GM18873 (cell line): ENCODE results near the gene EIF4E1B.

Experiments used
- ATAC-seq: cut with Tn5 transposase; IDR thresholded peaks from one replicate; pipeline ENCODE4 v1.9.1; 2021; ENCODE audit warnings: mild to moderate bottlenecking, moderate library complexity, moderate number of reproducible peaks; ENCODE audit not compliant: unreplicated experiment, low FRiP score

EIF4E1B gene

DNA sequence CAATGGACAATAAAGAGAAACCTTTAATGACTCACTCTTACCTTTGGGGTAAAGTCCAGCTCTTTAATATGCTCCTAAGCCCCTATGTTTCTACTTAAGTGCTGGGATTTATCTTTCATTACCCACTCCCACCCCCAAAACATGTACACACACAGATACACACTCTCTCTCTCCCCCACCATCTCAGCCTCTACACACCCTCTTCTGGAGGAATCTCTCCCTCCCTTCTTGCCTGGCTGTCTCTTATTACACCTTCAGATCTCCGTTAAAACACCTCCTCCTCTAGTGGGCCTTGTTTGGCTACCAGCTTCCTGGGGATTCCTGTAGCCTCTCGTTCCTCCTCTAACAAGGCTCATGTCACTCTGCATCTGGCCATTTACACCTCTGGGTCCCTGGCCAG is 27.4 kb upstream of the EIF4E1B start:
- ATAC-seq = no peak

DNA sequence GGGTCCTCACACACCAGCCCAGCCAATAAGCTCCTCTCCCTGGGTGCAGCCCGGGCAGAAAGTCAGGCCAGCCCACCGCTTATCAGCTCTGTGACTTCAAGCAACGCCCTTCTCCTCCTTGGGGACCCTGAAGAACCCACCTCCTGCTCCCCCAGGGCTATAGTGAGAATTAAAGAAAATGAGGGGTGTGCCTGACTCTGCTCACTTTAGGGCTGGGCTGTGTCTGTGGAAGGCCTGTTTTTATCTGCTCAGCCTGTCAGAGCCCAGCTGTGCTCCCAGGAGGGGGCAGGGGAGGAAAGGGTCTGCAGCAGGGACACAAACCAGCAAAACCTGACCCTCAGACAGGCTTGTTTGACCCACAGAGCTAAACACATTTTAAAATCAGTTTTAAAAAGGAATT is 24.4 kb upstream of the EIF4E1B start:
- ATAC-seq = no peak

DNA sequence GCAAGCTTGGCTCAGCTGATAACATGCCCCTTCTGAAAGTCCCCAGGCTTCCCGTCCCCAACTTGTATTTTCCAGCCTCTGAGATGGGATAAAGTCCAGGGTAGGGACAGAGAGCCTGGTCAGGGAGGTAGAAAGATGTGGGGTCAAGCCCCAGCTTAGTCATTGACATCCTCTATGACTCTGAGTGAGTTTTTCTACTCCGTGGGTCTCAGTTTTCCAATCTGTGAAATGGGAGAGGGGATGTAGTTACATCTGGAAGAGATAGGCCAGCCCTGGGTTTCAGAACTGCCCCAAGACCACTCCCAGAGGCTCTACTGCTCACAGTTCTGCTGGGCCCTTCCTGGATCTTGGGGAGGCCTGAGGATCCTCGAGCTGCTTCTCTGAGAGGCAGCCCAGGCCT is 23.6 kb upstream of the EIF4E1B start:
- no peak for ATAC-seq

DNA sequence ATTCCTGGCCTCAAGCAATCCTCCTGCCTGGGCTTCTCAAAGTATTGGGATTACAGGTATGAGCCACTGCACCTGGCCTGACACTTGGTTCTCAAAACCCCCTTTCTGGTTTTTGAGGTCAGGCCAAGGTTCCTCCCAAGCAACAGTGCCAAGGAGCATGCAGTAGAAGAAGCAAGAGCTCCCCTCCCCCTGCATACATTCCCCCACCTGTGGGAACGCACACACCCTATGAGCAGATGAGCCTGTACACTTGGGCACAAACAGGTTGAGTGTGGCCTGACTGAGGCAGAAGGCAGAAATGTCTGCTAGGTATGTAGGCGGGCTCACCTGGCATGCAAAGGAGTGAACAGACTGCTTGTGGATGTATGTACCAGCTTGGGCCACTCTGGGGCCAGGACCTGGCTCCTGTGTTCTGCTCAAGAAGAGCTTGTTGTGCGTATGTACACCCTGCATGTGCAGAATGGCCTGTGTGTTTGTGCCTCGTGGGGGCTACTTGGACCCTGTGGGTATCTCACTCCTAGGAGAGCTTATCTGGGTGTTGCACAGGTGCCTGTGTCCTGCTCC is 22.3 kb upstream of the EIF4E1B start:
- ATAC-seq = no peak

DNA sequence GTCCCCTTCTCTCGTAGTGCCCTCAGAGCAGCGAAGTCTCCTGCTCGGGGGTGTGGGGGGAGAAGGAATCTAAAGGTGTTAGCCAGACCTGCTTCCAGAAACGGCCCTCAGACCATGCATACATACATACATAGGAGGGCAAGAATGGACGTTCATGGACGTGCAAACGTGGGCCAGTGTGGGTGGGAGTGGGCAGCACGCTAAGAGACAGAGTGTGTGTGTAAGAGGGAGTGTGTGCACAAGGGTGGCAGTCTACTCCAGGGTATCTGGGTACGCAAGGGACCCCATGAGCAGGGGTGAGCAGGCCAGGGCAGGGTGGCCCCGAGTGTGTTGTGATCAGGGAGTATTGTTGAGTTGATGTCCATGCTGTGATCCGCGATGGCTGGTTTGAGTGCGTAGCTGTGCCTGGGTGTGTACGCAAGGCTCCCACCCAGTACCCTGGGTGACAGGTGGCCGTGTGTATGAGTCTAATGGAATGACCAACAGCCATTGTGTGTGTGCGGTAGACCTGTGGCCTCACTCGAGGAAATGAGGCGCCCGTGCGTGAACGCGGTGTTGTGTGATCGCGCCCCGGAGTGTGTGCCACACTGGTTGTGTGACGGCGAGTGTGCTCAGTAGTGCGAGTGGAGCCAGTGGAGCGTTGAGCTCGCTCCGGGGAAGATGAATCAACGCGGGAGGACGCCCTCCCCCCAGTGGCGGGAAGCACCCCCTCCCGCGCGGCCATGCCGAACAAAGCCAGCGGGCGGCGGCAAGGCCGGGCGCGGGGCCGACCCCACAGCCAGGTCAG is 21.3 kb upstream of the EIF4E1B start:
- ATAC-seq = no peak

DNA sequence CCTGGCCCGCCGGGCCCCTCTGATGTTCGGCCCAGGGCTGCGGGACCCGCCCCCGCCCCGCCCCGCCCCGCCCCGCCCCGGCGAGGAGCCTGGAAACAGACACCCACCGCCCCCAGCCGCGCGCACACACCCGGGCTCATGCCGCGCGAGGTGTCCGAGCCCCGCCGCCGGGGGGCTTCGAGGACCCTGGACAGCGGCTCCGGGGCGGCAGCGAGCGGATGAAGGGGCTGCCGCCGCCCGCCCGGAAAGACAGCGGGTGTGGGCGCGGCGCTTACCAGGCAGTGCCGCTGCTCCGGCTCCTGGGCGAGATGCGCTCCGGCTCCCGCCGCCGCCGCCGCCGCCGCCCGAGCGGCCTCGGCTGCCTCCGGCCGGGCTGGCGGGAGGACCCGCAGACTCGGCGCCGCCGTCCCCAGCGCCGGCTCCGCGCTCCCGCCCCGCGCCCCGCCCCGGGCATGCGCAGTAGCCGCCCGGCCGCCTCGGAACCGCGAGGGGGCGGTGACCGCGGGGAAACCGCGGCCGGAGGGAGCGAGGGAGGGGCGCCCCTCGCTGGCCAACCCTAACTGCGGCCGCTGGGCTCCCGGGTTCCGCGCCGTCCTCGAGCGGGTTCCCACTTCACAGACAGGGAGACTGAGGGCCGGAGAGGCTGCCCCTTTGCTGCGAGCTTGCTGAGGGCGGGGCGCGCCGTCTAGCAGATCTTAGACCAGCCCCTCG is 20.6 kb upstream of the EIF4E1B start, which contains the start of gene GPRIN1:
GPRIN1 (minus strand) TSS at position 433 of the 711 bp plus-strand sequence. CDS start 10,322 bp downstream, outside the sequence.
- ATAC-seq = no peak

DNA sequence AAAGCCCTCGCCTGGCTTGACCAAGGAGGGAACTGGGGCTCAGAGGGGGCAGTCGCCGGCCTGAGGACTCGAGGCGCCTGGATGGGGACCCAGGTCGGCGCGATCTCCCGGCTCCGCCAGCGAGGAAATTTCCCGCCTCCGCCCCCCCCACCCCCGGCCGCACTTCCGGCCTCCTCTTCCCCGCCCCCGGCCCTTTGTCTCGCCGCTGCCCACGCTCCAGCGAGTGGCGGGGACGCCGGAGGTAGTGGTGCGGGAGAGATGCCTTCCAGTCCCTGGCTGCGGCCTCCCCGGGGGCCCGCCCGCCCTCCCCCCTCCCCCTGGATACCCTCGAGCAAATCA is 20.1 kb upstream of the EIF4E1B start:
- ATAC-seq = no peak

DNA sequence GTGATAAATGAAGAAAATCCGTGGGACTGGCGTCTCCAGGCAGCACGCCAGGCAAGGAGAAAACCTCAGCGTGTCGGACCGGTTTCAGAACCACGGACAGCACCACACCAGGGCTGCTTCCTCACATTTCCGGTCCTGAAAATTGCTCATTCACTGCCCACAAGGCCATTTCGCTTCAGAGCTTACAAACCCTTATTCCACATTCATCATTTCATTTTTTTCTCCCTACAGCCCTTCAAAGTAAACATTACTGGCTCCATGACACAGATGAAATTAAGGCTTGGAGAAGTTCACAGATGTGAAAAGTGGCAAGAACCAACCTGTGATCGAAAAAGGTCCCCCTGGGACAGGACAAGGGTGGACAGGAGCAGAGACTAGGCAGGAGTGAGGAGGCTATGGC is 19.0 kb upstream of the EIF4E1B start:
- no peak for ATAC-seq

DNA sequence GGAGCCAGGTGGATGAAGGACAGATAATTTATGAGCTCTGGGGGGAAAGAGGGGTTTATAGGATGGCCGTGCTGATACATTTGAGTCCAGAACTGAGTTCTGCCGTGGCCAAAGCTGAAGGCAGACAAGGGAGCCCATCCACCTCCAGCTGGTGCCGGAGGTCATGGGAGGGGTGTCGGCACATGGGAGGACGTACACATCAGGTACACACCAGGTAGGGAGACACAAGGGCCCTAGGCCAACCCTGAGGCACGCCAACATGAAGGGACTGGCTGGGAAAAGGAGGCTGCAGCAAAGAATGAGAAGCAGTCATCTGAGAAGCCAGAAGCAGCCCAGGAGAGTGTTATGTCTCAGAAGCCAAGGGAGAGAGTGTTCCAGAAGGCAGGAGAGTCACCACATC is 18.5 kb upstream of the EIF4E1B start:
- ATAC-seq = no peak

DNA sequence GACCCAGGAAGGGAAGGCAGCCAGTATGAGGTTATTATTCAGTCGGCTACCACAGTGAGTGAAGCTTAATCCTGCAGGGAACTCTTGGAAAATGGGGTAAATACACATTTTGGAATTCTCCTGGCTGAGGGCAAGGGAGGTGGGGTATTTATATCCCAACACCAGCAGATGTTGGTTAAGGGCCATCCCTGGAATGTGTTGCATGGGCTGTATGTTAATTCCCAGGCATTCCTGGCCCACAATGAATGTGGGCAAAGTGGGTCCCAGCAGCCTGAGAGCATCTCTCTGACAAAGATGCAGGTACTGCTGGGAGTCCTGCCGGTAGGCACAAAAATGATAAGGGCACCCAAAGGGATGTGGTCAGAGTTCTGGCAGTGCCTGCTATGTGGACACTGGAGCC is 17.6 kb upstream of the EIF4E1B start:
- ATAC-seq = no peak

DNA sequence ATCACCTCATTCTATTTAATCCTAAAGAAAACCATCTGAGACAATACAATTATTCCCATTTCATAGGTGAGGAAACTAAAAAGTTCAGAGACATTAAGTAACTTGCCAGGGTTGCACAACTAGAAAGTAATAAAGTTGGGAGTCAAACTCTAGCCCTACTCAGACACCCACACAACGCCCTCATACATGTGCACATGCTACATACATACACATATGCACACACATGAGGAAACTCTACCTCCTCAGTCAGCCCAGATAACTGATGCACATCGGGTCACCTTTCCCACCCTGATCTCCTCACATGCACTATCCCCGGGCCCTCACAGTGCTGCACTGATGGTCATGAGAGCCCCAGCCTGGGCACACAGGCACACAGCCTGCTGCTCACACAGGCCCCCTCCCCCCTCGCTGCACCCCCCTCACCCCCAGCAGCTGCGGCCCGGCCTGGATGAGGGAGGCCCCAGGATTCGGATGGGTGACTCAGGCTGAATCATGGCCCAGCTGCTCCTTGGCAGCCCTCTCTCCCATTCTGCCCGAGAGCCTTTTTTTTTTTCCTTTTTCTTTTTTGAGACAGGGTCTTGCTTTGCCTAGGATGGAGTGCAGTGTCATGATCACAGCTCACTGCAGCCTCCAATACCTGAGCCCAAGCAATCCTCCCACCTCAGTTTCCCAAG is 15.5 kb upstream of the EIF4E1B start:
- ATAC-seq = no peak

DNA sequence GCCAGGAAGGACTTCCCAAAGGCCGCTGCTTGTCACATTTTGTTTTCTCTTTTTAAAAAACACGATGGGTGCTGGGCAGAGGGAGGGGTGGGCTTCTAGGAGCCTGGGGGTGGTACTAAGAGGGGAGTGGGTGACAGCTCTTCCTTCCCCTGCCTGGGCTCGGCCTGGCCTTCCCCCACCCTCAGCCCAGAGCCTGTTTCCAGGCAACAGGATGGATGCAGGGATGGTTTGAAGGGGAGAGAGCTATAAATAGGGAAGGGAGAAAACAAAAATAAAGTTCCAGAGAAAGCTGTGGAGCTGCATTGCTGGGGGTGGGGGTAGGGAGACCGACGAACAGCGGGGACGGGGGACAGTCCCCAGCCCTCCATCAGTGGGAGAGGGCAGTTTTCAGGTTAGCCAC is 14.0 kb upstream of the EIF4E1B start:
- no peak for ATAC-seq

DNA sequence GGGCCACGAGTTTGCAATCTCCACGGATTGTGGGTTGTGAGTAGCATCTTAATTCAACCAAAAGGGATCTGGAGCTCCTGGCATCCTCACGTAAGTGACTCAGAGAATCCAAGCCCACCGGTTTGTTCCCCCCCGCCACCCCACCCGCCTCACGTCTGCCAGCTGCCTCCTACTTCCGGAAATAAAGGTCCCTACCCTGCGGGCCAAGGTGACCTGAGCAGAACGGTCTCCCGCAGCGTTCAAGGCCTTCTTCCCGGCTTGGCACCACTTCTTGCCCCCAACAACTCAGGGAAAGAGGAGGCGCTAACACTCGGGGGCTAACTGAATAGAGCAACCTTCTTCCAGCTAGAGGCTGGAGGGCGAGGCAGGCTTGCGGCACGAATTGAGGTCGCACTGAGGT is 11.7 kb upstream of the EIF4E1B start:
- ATAC-seq = no peak

DNA sequence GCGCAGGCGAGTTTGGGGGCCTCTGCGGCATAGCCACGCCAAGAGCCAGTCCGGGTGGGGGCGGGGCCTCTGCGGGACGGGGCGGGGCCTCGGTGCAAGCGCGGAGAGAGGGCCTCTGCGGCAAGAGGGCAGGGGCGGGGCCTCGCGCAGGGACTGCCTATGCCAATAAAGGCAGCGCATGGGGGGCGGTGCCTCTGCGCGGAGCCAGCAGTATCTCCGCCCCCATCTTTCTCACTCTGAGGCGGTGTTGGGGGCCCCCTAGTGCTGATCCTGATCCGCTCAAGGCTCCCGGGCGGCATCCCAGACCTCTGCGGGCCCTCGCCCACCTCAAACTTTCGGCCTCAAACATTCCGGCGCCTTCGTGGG is 11.3 kb upstream of the EIF4E1B start:
- no peak for ATAC-seq

DNA sequence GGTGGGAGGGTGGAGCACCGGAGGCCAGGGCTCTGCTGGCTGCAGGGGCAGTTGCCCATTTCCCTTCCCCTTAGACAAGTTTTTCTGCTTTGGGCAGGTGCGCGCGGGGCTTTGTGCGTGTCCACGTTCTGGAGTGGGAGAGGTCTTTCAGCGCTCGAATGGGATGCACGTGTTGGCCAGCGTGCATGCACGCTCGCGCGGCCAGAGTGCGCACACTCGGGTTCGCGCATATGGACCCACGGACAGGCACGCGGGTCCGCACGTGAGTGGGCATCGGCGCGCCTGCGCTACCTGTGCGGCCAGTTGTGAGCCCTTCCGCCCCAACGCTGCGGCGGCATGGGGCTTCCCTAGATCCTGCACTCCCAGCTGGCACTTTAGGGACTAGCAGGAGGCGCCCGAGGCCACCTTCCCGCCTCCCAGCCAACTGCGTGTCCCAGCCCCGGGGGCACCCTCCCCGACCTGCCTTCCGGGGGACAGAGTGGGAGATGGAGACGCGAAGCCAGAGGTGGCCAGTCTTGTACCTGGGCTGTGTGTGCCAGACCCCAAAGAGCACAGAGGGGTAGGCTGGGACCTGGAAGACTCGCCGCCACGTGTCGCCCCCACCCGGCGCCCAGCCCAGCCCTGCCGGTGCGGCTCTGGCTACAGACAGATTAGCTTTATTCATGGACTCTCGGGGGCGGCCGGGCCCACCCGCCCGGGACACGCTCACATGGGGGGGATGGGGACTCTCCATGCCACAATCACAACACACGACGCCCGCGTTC is 10.7 kb upstream of the EIF4E1B start:
- ATAC-seq = no peak

DNA sequence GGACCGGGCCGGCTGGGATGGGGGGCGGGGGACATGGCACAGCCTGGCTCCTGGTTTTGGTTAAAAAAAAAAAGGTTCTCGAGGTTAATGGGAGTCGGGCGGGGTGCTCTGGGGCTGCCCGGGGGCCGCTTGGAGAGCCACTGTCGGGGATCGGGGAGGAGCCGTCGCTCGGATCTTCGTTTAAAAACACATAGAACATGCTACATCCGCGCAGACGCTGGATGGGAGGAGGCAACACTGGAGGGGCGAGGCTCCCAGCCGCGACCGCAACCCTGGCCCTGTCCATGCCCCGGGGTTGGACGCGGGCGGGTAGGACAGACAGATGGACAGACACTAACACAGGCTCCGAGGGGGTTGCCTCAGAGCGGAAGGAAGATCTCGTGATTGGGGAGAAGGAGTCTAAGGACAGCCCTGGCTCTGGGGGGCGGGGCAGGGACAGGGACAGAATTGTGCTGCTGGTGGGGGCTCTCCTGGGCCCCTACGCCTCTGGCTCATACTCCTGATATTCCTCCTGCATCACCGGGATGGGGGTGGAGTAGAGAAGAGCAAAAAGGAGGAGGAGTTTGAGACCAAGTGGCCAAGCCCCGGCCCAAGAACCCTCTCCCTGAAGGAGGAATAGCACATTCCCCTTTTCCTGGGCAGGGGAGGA is 10.0 kb upstream of the EIF4E1B start:
- ATAC-seq = no peak

DNA sequence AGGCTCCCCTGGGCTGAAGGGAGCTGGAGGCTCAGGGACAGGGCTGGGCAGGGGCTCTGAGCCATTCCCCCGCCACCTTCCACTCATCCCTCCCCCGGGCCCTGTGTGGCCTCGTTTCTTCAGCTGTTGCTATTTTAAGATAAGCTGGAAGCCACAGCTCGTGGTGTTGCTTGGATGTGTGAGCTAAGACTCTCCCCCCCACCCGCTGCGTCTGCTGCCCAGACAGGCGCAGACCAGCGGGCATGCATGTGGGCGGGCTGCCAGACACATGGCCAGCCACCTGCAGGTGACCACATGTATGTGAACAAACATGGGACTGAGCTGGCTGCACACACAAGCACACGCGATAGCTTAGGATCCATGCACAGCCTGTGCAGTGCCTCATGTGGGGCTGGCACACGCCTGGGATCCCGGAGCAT is 8.8 kb upstream of the EIF4E1B start:
- ATAC-seq = no peak

DNA sequence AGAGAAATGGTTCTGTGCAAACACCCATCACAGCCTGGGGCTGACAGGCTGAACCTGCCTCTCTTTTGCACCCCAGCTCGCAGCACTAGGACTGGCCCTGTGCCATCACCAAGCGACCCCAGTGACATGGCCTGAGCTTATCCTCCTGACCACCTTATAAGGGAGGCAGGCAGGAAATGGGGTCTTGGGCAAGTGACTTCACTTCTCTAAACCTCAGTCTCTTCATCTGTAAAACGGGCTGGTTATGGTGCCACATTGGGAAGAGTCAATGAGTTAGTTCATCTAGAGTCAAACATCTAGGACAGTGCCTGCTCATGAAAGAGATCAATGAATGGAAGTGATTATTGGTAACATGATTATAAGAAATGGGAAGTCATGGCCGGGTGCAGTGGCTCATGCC is 6.3 kb upstream of the EIF4E1B start:
- ATAC-seq = no peak

DNA sequence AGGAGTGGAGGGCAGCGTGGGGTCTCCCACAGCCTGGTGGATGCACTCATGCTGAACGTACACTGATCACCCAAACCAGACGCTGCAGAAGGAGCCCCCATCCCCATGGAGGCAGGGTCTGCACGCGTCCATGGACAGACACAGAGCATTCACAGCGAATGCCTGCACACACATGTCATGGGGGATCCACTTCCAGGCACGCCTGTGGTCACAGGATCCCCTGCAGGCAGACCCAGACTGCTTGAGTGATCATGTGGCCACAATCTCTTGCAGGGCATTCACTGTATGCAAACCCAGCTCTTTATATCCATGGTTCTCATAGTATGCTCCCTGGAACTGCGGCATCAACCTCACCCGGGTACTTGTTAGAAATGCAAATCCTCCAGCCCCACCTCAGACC is 5.5 kb upstream of the EIF4E1B start:
- ATAC-seq = no peak

DNA sequence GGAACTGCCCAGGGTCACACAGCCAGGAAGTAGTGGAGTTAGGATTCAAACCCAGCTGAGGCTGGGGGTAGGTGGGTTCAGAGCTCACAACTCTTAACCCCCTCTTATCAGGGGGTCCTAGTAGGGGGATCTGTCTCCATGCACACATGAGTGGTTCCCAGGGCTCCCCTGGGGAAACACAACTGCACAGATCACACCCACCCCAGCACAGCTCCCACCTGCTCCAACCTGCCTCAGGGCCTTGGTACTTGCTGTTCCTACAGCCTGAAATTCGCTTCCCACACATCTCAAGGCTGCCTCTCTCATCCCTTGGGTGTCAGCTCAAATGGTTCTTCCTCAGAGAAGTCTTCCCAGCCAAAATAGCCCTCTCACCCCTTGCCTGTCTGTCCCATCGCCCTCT is 5.0 kb upstream of the EIF4E1B start:
- ATAC-seq = no peak
